Breast epithelium (tissue), 3 donors: Measurements from ENCODE around the gene ASS1.

Experiments used
- POLR2A ChIP-seq: fragments of 450-650 bp; IDR thresholded peaks from one replicate; pipeline ENCODE4 v1.6.1; 2016; ENCODE audit warnings: antibody characterized with exemption, mild to moderate bottlenecking, moderate library complexity
- TF ChIP-seq, protein P1 (sequence below), 3 donors: fragments of 450-650 bp; IDR thresholded peaks; one replicate each; pipeline ENCODE4 v1.5.1; 2016 to 2017; ENCODE audit warnings: antibody characterized with exemption in 3 of 3, mild to moderate bottlenecking in 3 of 3, moderate library complexity in 3 of 3

- TF ChIP-seq, protein P1, sequence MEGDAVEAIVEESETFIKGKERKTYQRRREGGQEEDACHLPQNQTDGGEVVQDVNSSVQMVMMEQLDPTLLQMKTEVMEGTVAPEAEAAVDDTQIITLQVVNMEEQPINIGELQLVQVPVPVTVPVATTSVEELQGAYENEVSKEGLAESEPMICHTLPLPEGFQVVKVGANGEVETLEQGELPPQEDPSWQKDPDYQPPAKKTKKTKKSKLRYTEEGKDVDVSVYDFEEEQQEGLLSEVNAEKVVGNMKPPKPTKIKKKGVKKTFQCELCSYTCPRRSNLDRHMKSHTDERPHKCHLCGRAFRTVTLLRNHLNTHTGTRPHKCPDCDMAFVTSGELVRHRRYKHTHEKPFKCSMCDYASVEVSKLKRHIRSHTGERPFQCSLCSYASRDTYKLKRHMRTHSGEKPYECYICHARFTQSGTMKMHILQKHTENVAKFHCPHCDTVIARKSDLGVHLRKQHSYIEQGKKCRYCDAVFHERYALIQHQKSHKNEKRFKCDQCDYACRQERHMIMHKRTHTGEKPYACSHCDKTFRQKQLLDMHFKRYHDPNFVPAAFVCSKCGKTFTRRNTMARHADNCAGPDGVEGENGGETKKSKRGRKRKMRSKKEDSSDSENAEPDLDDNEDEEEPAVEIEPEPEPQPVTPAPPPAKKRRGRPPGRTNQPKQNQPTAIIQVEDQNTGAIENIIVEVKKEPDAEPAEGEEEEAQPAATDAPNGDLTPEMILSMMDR (IDR thresholded peaks at IDR 0.05): no peak
- no peak for TF ChIP-seq POLR2A
Measured at GRCh38 chr9:130495067-130495466, 50.3 kb downstream of the ASS1 start.
